ENCODE results near the gene DNAH2.

Gene DNAH2

GRCh38 chr17:7704601-7705268 is 12.8 kb upstream of the DNAH2 start, which contains the start of gene EFNB3:
EFNB3 (plus strand) TSS chr17:7705202; CDS start chr17:7705599, 397 bp downstream.
- FAIRE-seq: peak; percentile 21

GRCh38 chr17:7705269-7706255 is 12.0 kb upstream of the DNAH2 start:
- FAIRE-seq: no peak

- FAIRE-seq: no peak
Observed at GRCh38 chr17:7706631-7707354, 10.8 kb upstream of the DNAH2 start.

GRCh38 chr17:7707446-7707845 is 10.1 kb upstream of the DNAH2 start:
- no peak for FAIRE-seq

GRCh38 chr17:7707858-7708750 is 9.4 kb upstream of the DNAH2 start:
- no peak for FAIRE-seq

- FAIRE-seq: no peak
Observed at GRCh38 chr17:7709031-7709430, 8.5 kb upstream of the DNAH2 start.

GRCh38 chr17:7710301-7710700 is 7.2 kb upstream of the DNAH2 start:
- FAIRE-seq: no peak

- no peak for FAIRE-seq
Observed at GRCh38 chr17:7711051-7711755, 6.3 kb upstream of the DNAH2 start.

GRCh38 chr17:7712111-7712771 is 5.3 kb upstream of the DNAH2 start:
- FAIRE-seq: no peak

- no peak for FAIRE-seq
Observed at GRCh38 chr17:7713782-7714181, 3.8 kb upstream of the DNAH2 start.

GRCh38 chr17:7714721-7715594 is 2.6 kb upstream of the DNAH2 start:
- FAIRE-seq: no peak

GRCh38 chr17:7715936-7716886 is 1.3 kb upstream of the DNAH2 start:
- no peak for FAIRE-seq

GRCh38 chr17:7717756-7718350 is 309 bp downstream of the DNAH2 start:
- no peak for FAIRE-seq

- no peak for FAIRE-seq
Observed at GRCh38 chr17:7719661-7720060, 2.1 kb downstream of the DNAH2 start.

- FAIRE-seq: no peak
Observed at GRCh38 chr17:7720125-7720524, 2.6 kb downstream of the DNAH2 start.

- no peak for FAIRE-seq
Observed at GRCh38 chr17:7721612-7722011, 4.1 kb downstream of the DNAH2 start.

- FAIRE-seq: no peak
Observed at GRCh38 chr17:7727886-7728285, 10.3 kb downstream of the DNAH2 start.

GRCh38 chr17:7729816-7730215 is 12.3 kb downstream of the DNAH2 start:
- FAIRE-seq: no peak
